Peyer's patch (tissue), 4 donors: ENCODE results near the gene CHRM1.

Experiments used
- POLR2A ChIP-seq, 2 donors: fragments of 450-650 bp; IDR thresholded peaks; one replicate each; pipeline ENCODE4 v1.5.1; 2017; ENCODE audit warnings: antibody characterized with exemption in 2 of 2, mild to moderate bottlenecking in 2 of 2, moderate library complexity in 2 of 2
- TF ChIP-seq, protein P1 (sequence below), 6 experiments: fragments of 450-650 bp in 4 of 6; fragments of 200-600 bp in 2 of 6; sonication (generic) in 1 of 6; IDR thresholded peaks; one replicate each; pipeline ENCODE4 v1.5.1; 2017 to 2019; ENCODE audit warnings: antibody characterized with exemption in 6 of 6, mild to moderate bottlenecking in 3 of 6, moderate library complexity in 1 of 6

DNA sequence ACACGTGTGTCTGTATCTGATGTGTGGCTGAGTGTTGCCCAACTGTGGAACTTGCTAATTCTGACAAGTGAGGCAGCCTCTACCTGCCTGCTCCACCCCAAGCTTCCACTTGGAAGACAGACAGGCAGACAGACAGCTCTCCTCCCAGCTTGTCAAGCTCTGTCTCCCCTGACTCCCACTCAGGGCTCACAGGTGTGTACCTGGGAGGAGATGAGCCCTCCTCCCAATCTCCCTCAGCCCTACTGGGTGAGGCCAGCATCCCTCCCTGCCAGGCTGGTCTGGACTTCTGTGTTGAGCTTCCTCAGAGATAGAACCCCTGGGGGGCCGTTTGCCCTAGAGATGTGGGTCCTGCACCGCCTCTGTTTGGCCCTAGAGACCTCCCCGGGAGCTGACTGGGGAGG lies 1.0 kb upstream of the CHRM1 start:
- TF ChIP-seq, protein P1, sequence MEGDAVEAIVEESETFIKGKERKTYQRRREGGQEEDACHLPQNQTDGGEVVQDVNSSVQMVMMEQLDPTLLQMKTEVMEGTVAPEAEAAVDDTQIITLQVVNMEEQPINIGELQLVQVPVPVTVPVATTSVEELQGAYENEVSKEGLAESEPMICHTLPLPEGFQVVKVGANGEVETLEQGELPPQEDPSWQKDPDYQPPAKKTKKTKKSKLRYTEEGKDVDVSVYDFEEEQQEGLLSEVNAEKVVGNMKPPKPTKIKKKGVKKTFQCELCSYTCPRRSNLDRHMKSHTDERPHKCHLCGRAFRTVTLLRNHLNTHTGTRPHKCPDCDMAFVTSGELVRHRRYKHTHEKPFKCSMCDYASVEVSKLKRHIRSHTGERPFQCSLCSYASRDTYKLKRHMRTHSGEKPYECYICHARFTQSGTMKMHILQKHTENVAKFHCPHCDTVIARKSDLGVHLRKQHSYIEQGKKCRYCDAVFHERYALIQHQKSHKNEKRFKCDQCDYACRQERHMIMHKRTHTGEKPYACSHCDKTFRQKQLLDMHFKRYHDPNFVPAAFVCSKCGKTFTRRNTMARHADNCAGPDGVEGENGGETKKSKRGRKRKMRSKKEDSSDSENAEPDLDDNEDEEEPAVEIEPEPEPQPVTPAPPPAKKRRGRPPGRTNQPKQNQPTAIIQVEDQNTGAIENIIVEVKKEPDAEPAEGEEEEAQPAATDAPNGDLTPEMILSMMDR (IDR thresholded peaks at IDR 0.05), result no peak
- no peak for TF ChIP-seq POLR2A (IDR thresholded peaks at IDR 0.05)
